GM12873 (cell line): ENCODE data around the gene DNAJC12.

Experiments
- TF ChIP-seq, protein P1 (sequence below): IDR thresholded peaks from 2 replicates; pipeline ENCODE4 v1.5.1; 2012; ENCODE audit warnings: low read depth, mild to moderate bottlenecking, moderate library complexity, low read length, control low read depth; ENCODE audit not compliant: insufficient read depth; ENCODE audit errors: missing control alignments

Gene DNAJC12

DNA sequence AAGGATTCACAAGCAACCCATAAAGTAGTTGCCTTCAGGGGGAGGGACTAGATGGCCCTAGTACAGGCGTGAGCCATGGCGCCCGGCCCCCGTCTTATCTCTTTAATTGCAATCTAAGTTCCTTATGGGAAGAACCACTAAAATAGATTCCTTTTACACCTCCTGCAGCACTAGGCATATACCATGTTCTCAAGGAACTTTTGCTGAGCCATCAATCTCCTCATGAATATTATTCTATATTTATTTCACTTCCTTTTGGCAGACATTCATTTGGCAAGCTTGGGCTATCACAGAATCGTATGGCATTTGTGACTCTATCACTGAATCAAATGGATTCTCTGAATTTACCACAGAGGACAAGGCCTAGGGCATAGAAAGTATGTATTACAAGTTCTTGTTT lies 14.8 kb upstream of the DNAJC12 start:
- TF ChIP-seq, protein P1, sequence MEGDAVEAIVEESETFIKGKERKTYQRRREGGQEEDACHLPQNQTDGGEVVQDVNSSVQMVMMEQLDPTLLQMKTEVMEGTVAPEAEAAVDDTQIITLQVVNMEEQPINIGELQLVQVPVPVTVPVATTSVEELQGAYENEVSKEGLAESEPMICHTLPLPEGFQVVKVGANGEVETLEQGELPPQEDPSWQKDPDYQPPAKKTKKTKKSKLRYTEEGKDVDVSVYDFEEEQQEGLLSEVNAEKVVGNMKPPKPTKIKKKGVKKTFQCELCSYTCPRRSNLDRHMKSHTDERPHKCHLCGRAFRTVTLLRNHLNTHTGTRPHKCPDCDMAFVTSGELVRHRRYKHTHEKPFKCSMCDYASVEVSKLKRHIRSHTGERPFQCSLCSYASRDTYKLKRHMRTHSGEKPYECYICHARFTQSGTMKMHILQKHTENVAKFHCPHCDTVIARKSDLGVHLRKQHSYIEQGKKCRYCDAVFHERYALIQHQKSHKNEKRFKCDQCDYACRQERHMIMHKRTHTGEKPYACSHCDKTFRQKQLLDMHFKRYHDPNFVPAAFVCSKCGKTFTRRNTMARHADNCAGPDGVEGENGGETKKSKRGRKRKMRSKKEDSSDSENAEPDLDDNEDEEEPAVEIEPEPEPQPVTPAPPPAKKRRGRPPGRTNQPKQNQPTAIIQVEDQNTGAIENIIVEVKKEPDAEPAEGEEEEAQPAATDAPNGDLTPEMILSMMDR: no peak

DNA sequence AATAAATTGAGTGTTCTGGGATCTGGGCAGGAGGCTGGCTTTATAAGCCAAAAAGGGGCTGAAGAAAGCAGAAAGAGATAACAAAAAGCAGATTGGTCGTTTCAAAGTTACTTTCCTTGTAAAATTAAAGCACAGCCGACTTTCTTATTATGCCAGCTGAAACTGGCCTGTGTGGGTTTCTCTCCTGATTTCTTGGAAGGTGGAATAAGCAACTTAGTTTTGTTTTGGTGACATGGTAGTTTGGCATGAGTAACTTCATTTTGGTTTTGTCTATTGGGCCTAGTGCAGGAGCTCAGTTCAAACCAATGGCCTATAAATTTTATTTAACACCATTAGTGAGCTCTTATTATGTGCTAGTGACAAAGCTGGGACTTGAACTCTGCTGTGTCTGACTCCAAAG lies 13.2 kb upstream of the DNAJC12 start:
- TF ChIP-seq, protein P1: no peak

DNA sequence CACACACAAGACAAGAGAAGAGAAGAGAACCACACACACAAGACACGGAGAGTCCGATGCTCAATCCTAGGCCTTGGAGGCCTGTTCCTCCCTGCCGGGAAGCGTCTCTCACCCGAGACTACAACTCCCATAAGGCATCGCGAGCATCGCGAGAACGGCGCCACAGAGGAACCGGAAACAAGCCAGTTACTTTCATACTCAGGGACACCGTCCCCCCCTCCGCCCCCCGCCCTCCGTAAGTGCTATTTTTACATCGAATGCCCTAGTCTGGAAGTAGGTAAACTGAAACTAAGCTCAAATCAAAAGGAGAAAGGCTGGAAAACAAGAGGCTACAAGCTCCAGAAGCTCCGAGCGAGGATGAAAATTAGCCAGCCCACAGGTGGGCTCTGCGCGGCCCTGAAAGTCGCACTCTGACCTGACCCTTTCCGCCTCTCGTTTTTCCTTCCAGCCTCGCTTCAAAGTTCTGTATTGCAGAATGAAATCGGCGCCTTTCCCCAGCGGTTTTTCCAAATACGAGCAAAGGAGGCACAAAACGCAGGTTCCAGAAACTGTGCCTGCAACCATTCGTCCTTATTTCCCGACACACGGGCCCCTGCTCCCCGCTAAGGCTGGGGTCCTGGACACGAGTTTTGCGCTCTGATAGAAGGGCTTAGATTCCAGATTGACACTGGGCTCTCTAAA lies 11.5 kb upstream of the DNAJC12 start:
- TF ChIP-seq, protein P1: no peak

DNA sequence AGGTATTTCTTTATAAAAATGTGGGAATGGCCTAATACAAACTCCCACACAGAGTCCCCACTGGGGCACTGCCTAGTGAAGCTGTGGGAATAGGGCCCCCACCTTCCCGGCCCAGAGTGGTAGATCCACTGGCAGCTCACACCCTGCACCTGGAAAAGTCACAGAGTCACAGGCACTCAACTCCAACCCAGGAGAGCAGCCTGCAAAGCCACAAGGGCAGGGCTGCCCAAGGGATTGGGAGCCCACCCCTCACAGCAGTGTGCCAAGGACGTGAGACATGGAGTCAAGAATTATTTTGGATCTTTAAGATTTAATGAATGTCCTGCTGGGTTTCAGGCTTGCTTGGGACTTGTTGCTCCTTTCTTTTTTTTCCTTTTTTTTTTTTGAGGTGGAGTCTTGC lies 5.3 kb upstream of the DNAJC12 start:
- TF ChIP-seq, protein P1: no peak

DNA sequence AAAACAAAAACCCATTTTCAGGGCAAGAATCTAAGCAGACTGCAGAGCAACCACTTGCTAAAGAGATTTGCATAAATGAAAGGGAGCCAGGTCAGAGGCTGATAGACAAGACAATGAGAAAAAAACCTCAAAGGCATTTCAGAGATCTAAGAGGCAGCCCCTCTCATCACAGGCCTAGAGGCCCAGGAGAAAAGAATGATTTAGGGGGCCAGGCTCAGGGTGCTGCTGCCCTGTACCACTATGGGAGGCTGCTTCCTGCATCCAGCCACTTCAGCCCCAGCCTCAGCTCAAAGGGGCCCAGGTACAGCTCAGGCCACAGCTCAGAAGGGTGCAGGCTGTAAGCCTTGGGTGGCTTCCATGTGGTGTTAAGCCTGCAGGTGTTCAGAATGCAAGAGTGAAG lies 3.7 kb upstream of the DNAJC12 start:
- TF ChIP-seq, protein P1: no peak

DNA sequence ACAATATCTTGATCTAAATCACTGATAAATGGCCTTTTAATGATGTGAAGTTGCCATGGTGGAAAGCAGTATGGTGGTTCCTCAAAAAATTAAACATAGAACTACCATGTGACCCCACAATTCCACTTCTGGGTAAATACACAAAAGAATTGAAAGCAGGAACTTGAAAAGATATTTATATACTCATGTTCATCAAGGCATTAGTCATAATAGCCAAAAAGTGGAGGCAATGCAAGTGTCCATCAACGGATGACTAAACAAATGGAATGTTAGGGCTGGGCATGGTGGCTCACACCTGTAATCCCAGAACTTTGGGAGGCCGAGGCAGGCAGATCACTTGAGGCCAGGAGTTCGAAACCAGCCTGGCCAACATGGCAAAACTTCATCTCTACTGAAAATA lies 2.0 kb upstream of the DNAJC12 start:
- TF ChIP-seq, protein P1: no peak

DNA sequence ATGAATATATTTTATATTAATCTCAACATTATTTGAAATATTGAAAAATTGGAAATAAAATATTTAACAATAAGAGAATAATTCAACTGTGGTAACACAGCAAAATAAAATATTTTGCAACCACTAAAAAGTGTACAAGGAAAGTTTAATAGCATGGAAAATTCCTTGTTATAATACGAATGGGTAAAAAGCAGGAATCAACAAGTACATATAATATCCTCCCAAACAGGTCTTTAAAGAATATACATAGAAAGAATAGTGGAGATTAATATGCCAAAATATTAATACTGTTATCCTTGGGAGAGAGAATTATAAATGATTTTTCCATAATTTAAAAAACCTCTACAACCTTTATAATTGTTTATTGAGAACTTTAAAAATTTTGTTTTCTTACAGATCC lies 1.0 kb downstream of the DNAJC12 start:
- TF ChIP-seq, protein P1: no peak
